Thoracic aorta (tissue), 2 donors: Measurements from ENCODE around the gene COPS3. TPM values are rescaled to one million over a fixed set of nuclear protein-coding genes. Genes with fewer than 3 reads are reported as not detected.

Source experiments
- ATAC-seq: fragments of 150-250 bp; one replicate; pipeline ENCODE4 v1.8.0; 2017; ENCODE audit warnings: low read depth; ENCODE audit not compliant: insufficient number of reproducible peaks, low FRiP score
- DNase-seq: peaks from one replicate; pipeline ENCODE4 v3.0.0-alpha.2; 2020; ENCODE audit warnings: low spot score
- H3K27ac ChIP-seq, 2 donors: fragments of 200-600 bp; sonication (generic); 1 replicate in 1 of 2; 2 replicates in 1 of 2; pipeline ENCODE4 v1.5.1; 2016; ENCODE audit warnings: mild to moderate bottlenecking in 2 of 2, moderate library complexity in 2 of 2
- H3K27me3 ChIP-seq: fragments of 200-600 bp; sonication (generic); replicated peaks from 2 replicates; pipeline ENCODE4 v1.6.0; 2016; ENCODE audit warnings: mild to moderate bottlenecking; ENCODE audit not compliant: insufficient read depth
- H3K36me3 ChIP-seq: fragments of 200-600 bp; sonication (generic); one replicate; pipeline ENCODE4 v1.5.1; 2016
- H3K4me1 ChIP-seq, 2 donors: fragments of 200-600 bp; sonication (generic); 1 replicate in 1 of 2; 2 replicates in 1 of 2; pipeline versions ENCODE4 v1.5.1 to v1.6.0; 2016; ENCODE audit warnings: low read depth in 2 of 2, mild to moderate bottlenecking in 1 of 2; ENCODE audit not compliant: control insufficient read depth in 1 of 2
- H3K4me3 ChIP-seq: fragments of 200-600 bp; sonication (generic); 2 replicates; pipeline ENCODE4 v1.5.1; 2016; ENCODE audit warnings: mild to moderate bottlenecking
- H3K9me3 ChIP-seq: fragments of 200-600 bp; sonication (generic); 2 replicates; pipeline ENCODE4 v1.5.1; 2016
- CTCF ChIP-seq: fragments of 200-600 bp; sonication (generic); IDR thresholded peaks from one replicate; pipeline ENCODE4 v1.5.1; 2019; ENCODE audit warnings: antibody characterized with exemption
- total RNA-seq, 2 donors: library from RNA; depleted of rRNA; stranded (reverse); fragments of >200 nt; gene quantifications; one replicate each; pipeline versions ENCODE4 v1.1.0 to v1.2.3, GENCODE V29; 2016

COPS3 gene
- total RNA-seq, 2 donors from 2014 or later, result 45.4 to 49.8 TPM

- Histone ChIP-seq H3K9me3 (no peaks in the 10 kb centered on the region), H3K36me3 (peaks cover 82% of the 10 kb centered on the region), H3K4me3 (no peak overlapping the region), H3K27me3 (no peaks in the 10 kb centered on the region), H3K27ac (no peak overlapping the region), H3K4me1 (peaks cover 0 to 14% of the 10 kb centered on the region in 2 donors)
- DNase-seq, result no peak
- no peak for TF ChIP-seq CTCF
- no peak for ATAC-seq
Observed at GRCh38 chr17:17224137-17224536, 56.9 kb downstream of the COPS3 start.

- DNase-seq, result no peak
- Histone ChIP-seq H3K9me3 (no peaks in the 10 kb centered on the region), H3K27ac (no peak overlapping the region), H3K4me1 (peaks cover 0 to 11% of the 10 kb centered on the region in 2 donors), H3K27me3 (no peaks in the 10 kb centered on the region), H3K36me3 (peaks cover 81% of the 10 kb centered on the region), H3K4me3 (no peak overlapping the region)
- TF ChIP-seq CTCF, result no peak
- no peak for ATAC-seq
Observed at GRCh38 chr17:17223736-17224135, 57.3 kb downstream of the COPS3 start.

- H3K4me1 ChIP-seq, result no peaks in the 10 kb centered on the region
- TF ChIP-seq CTCF, result no peak
- DNase-seq (no peak), ATAC-seq (no peak)
- H3K27ac ChIP-seq, result no peak overlapping the region
- peaks cover 83% of the 10 kb centered on the region for H3K36me3 ChIP-seq
- H3K4me3 ChIP-seq, result no peak overlapping the region
- H3K27me3 ChIP-seq, result no peaks in the 10 kb centered on the region
- no peaks in the 10 kb centered on the region for H3K9me3 ChIP-seq
Observed at GRCh38 chr17:17221329-17221728, 59.7 kb downstream of the COPS3 start.

- H3K4me3 ChIP-seq, result no peak overlapping the region
- peaks cover 83% of the 10 kb centered on the region for H3K36me3 ChIP-seq
- H3K9me3 ChIP-seq, result no peaks in the 10 kb centered on the region
- H3K4me1 ChIP-seq, result no peaks in the 10 kb centered on the region
- H3K27me3 ChIP-seq, result no peaks in the 10 kb centered on the region
- H3K27ac ChIP-seq, result no peak overlapping the region
- no peak for TF ChIP-seq CTCF
- no peak for ATAC-seq
- no peak for DNase-seq
Observed at GRCh38 chr17:17220529-17220928, 60.5 kb downstream of the COPS3 start.

- no peaks in the 10 kb centered on the region for H3K4me1 ChIP-seq
- no peaks in the 10 kb centered on the region for H3K9me3 ChIP-seq
- ATAC-seq (no peak), DNase-seq (no peak)
- no peak overlapping the region for H3K27ac ChIP-seq
- peaks cover 77% of the 10 kb centered on the region for H3K36me3 ChIP-seq
- no peak overlapping the region for H3K4me3 ChIP-seq
- TF ChIP-seq CTCF, result no peak
- no peaks in the 10 kb centered on the region for H3K27me3 ChIP-seq
Observed at GRCh38 chr17:17217995-17218394, 63.1 kb downstream of the COPS3 start.
